GM23338 (cell line): Measurements from ENCODE around the gene HPDL.

Experiments used
- CREB1 ChIP-seq: fragments of 250-450 bp; sonication (Bioruptor Pico); IDR thresholded peaks from 2 replicates; pipeline ENCODE4 v1.5.0; 2020; ENCODE audit warnings: low read depth, mild to moderate bottlenecking, moderate library complexity
- EZH2 ChIP-seq: fragments of 200-600 bp; sonication (generic); IDR thresholded peaks from one replicate; pipeline ENCODE4 v1.8.0; 2017; ENCODE audit warnings: antibody characterized with exemption, mild to moderate bottlenecking, low read depth; ENCODE audit not compliant: unreplicated experiment
- EZH2phosphoT487 ChIP-seq: fragments of 200-600 bp; sonication (generic); IDR thresholded peaks from one replicate; pipeline ENCODE4 v1.8.1; 2018; ENCODE audit warnings: antibody characterized with exemption; ENCODE audit not compliant: unreplicated experiment
- JUNB ChIP-seq: IDR thresholded peaks from one replicate; pipeline ENCODE4 v1.6.1; 2016; ENCODE audit warnings: antibody characterized with exemption; ENCODE audit not compliant: unreplicated experiment
- NANOG ChIP-seq: IDR thresholded peaks from 2 replicates; pipeline ENCODE4 v1.6.1; 2016; ENCODE audit warnings: antibody characterized with exemption, borderline replicate concordance
- POLR2AphosphoS5 ChIP-seq: IDR thresholded peaks from 2 replicates; pipeline ENCODE4 v1.6.1; 2016; ENCODE audit warnings: antibody characterized with exemption, low read depth
- REST ChIP-seq: IDR thresholded peaks from one replicate; pipeline ENCODE4 v1.6.1; 2018; ENCODE audit warnings: antibody characterized with exemption; ENCODE audit not compliant: unreplicated experiment
- STAT1 ChIP-seq: IDR thresholded peaks from one replicate; pipeline ENCODE4 v1.6.1; 2016; ENCODE audit warnings: antibody characterized with exemption; ENCODE audit not compliant: unreplicated experiment
- ZNF114 ChIP-seq: fragments of 250-450 bp; sonication (Bioruptor Pico); IDR thresholded peaks from 2 replicates; pipeline ENCODE4 v1.5.0; 2020; ENCODE audit warnings: mild to moderate bottlenecking, moderate library complexity
- ZNF331 ChIP-seq: fragments of 250-450 bp; sonication (Bioruptor Pico); IDR thresholded peaks from 2 replicates; pipeline ENCODE4 v1.5.0; 2020; ENCODE audit warnings: low read depth, mild to moderate bottlenecking, moderate library complexity
- ZNF462 ChIP-seq: fragments of 250-450 bp; sonication (Bioruptor Pico); IDR thresholded peaks from 2 replicates; pipeline ENCODE4 v1.5.0; 2020; ENCODE audit warnings: mild to moderate bottlenecking, moderate library complexity
- TF ChIP-seq, protein P1 (sequence below), 2 experiments: fragments of 200-600 bp in 1 of 2; sonication (generic) in 1 of 2; conservative IDR thresholded peaks; 2 replicates each; pipeline versions ENCODE4 v1.5.1 to v1.6.1; 2016 to 2017; ENCODE audit warnings: antibody characterized with exemption in 2 of 2, low read depth in 2 of 2, mild to moderate bottlenecking in 2 of 2, moderate library complexity in 1 of 2
- TF ChIP-seq, protein P2 (sequence below): IDR thresholded peaks from 2 replicates; pipeline ENCODE4 v1.6.1; 2016; ENCODE audit warnings: antibody characterized with exemption

- no peak for TF ChIP-seq REST
- TF ChIP-seq, protein P1, sequence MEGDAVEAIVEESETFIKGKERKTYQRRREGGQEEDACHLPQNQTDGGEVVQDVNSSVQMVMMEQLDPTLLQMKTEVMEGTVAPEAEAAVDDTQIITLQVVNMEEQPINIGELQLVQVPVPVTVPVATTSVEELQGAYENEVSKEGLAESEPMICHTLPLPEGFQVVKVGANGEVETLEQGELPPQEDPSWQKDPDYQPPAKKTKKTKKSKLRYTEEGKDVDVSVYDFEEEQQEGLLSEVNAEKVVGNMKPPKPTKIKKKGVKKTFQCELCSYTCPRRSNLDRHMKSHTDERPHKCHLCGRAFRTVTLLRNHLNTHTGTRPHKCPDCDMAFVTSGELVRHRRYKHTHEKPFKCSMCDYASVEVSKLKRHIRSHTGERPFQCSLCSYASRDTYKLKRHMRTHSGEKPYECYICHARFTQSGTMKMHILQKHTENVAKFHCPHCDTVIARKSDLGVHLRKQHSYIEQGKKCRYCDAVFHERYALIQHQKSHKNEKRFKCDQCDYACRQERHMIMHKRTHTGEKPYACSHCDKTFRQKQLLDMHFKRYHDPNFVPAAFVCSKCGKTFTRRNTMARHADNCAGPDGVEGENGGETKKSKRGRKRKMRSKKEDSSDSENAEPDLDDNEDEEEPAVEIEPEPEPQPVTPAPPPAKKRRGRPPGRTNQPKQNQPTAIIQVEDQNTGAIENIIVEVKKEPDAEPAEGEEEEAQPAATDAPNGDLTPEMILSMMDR (conservative IDR thresholded peaks at IDR 0.05; ENCODE audit: low read depth in 2 of 2), result no peak
- 0 out of 2 replicates have a peak, but pooled peaks have one; percentile 0 for TF ChIP-seq POLR2AphosphoS5
- TF ChIP-seq EZH2, result no peak
- TF ChIP-seq CREB1 (CRISPR knock-in tag), result no peak
- TF ChIP-seq EZH2phosphoT487, result no peak
- TF ChIP-seq, protein P2, sequence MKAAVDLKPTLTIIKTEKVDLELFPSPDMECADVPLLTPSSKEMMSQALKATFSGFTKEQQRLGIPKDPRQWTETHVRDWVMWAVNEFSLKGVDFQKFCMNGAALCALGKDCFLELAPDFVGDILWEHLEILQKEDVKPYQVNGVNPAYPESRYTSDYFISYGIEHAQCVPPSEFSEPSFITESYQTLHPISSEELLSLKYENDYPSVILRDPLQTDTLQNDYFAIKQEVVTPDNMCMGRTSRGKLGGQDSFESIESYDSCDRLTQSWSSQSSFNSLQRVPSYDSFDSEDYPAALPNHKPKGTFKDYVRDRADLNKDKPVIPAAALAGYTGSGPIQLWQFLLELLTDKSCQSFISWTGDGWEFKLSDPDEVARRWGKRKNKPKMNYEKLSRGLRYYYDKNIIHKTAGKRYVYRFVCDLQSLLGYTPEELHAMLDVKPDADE, result no peak
- no peak for TF ChIP-seq JUNB
- TF ChIP-seq STAT1, result no peak
- TF ChIP-seq NANOG, result no peak
- TF ChIP-seq ZNF462, result 0 out of 2 replicates have a peak, but pooled peaks have one; percentile 7
- no peak for TF ChIP-seq ZNF331 (CRISPR knock-in tag)
- no peak for TF ChIP-seq ZNF114 (CRISPR knock-in tag)
Measured at GRCh38 chr1:45329445-45329844, 2.8 kb downstream of the HPDL start.
